K562 (cell line): ENCODE results near the gene WDR81. TPM values are rescaled to one million over a fixed set of nuclear protein-coding genes. Genes with fewer than 3 reads are reported as not detected.

Experiments
- ARID1B ChIP-seq: fragments of 450-650 bp; IDR thresholded peaks from 2 replicates; pipeline ENCODE4 v1.6.1; 2016; ENCODE audit warnings: antibody characterized with exemption, mild to moderate bottlenecking, inconsistent platforms
- ATF7 ChIP-seq: fragments of 450-650 bp; IDR thresholded peaks from 2 replicates; pipeline ENCODE4 v1.7.1; 2014; ENCODE audit warnings: mild to moderate bottlenecking, moderate library complexity
- DPF2 ChIP-seq: fragments of 450-650 bp; IDR thresholded peaks from 2 replicates; pipeline ENCODE4 v1.6.1; 2016
- EGR1 ChIP-seq: fragments of 450-650 bp; conservative IDR thresholded peaks from 2 replicates; pipeline ENCODE4 v1.6.1; 2017; ENCODE audit warnings: mild to moderate bottlenecking
- EHMT2 ChIP-seq: fragments of 450-650 bp; IDR thresholded peaks from 2 replicates; pipeline ENCODE4 v1.6.1; 2018; ENCODE audit warnings: antibody characterized with exemption
- L3MBTL2 ChIP-seq: fragments of 450-650 bp; IDR thresholded peaks from 2 replicates; pipeline ENCODE4 v1.6.1; 2016; ENCODE audit warnings: mild to moderate bottlenecking, moderate library complexity
- MEIS2 ChIP-seq: fragments of 450-650 bp; IDR thresholded peaks from 2 replicates; pipeline ENCODE4 v1.6.1; 2014; ENCODE audit warnings: mild to moderate bottlenecking; ENCODE audit not compliant: partially characterized antibody
- MGA ChIP-seq: fragments of 450-650 bp; IDR thresholded peaks from 2 replicates; pipeline ENCODE4 v1.6.1; 2016; ENCODE audit warnings: mild to moderate bottlenecking, moderate library complexity
- TRIM24 ChIP-seq, 2 experiments: fragments of 450-650 bp; IDR thresholded peaks; 2 replicates each; pipeline ENCODE4 v1.6.1; 2016
- ZNF12 ChIP-seq: sonication (generic); formaldehyde crosslinking; IDR thresholded peaks from 2 replicates; pipeline ENCODE4 v1.4.0; 2020; ENCODE audit warnings: mild to moderate bottlenecking, missing genetic modification reagents
- polyA plus RNA-seq, 8 experiments: library from polyadenylated mRNA; depleted of rRNA in 4 of 8; stranded (reverse) in 5 of 8; unstranded in 3 of 8; fragments of >200 nt; fragmentation: Nextera tagmentation in 2 of 8; fragmentation: Illumina TruSeq in 1 of 8; extraction: Ambion mirVana in 2 of 8; extraction: Trizol in 1 of 8; gene quantifications; 2 replicates each; pipeline versions ENCODE4 v1.2.1 to v1.2.3, GENCODE V29; 2011 to 2014; ENCODE audit warnings: inconsistent platforms in 1 of 8, missing spikeins in 1 of 8
- total RNA-seq, 7 experiments: library from RNA; depleted of rRNA in 6 of 7; stranded (reverse); fragments of >200 nt in 6 of 7; fragmentation: Illumina TruSeq in 2 of 7; extraction: Trizol in 2 of 7; gene quantifications; 2 replicates each; pipeline versions ENCODE4 v1.2.1 to v1.2.3, GENCODE V29; 2011 to 2021; ENCODE audit warnings: low replicate concordance in 1 of 7

WDR81 gene
- total and polyA plus RNA-seq, 9 of the 15 experiments (the other 6 are each of a cell fraction or from before 2014, with no cell fraction given): 0.01 to 17.1 (median 3.3) TPM

- TF ChIP-seq MGA (peak; percentile 25; the same call in 1 of the 2 replicates), EHMT2 (0 out of 2 replicates have a peak, but pooled peaks have one; percentile 13), EGR1 (peak; percentile 38; the same call in 1 of the 2 replicates), DPF2 (peak; percentile 34; the same call in 1 of the 2 replicates), TRIM24 (IDR thresholded peaks at IDR 0.05) (peak in 1 of 2 experiments; percentile 11; a peak in 1 of 4 replicates), ARID1B (0 out of 2 replicates have a peak, but pooled peaks have one; percentile 11), MEIS2 (peak; percentile 27), ZNF12 (CRISPR knock-in tag) (no peak), L3MBTL2 (peak; percentile 31; the same call in 1 of the 2 replicates), ATF7 (no peak)
These were observed 31.3 kb downstream of the WDR81 start (continued) for GRCh38 chr17:1755827-1756262.
